Dermis blood vessel endothelial cell (primary cell): Measurements from ENCODE around the gene MSMB. TPM values are rescaled to one million over a fixed set of nuclear protein-coding genes. Genes with fewer than 3 reads are reported as not detected.

Experiments
- DNase-seq: peaks from one replicate; pipeline ENCODE4 v3.0.0; 2010
- total RNA-seq: library from RNA; depleted of rRNA; stranded (reverse); fragments of >200 nt; gene quantifications from 2 replicates; pipeline ENCODE4 v1.2.3, GENCODE V29; 2014

The MSMB gene
- total RNA-seq, 1 donor from 2014 or later: not detected

GRCh38 chr10:46031648-46032532, 14.2 kb downstream of the MSMB start:
- DNase-seq: peak; percentile 60

GRCh38 chr10:46030091-46030937, 15.8 kb downstream of the MSMB start, which contains the start of gene NCOA4:
TSS of gene NCOA4 (minus strand) at chr10:46030623. CDS start at chr10:46016680, 13,943 bp downstream.
- peak; percentile 100 for DNase-seq

- peak; percentile 10 for DNase-seq
These were observed 16.5 kb downstream of the MSMB start for GRCh38 chr10:46029461-46030030.

GRCh38 chr10:46028584-46029460, 17.2 kb downstream of the MSMB start:
- DNase-seq: peak; percentile 83

GRCh38 chr10:46026106-46026505, 20.0 kb downstream of the MSMB start:
- DNase-seq: no peak

- no peak for DNase-seq
These were observed 20.7 kb downstream of the MSMB start for GRCh38 chr10:46025406-46025805.

- DNase-seq: no peak
These were observed 21.1 kb downstream of the MSMB start for GRCh38 chr10:46024948-46025347.

GRCh38 chr10:46022978-46023702, 22.9 kb downstream of the MSMB start:
- DNase-seq: peak; percentile 95

- no peak for DNase-seq
These were observed 25.8 kb downstream of the MSMB start for GRCh38 chr10:46020344-46020657.

GRCh38 chr10:46019569-46020343, 26.3 kb downstream of the MSMB start:
- peak; percentile 60 for DNase-seq

GRCh38 chr10:46019177-46019528, 26.9 kb downstream of the MSMB start:
- DNase-seq: no peak

GRCh38 chr10:46018453-46019176, 27.5 kb downstream of the MSMB start:
- DNase-seq: peak; percentile 76

GRCh38 chr10:46017733-46018132, 28.3 kb downstream of the MSMB start:
- peak; percentile 47 for DNase-seq

GRCh38 chr10:46016811-46017210, 29.3 kb downstream of the MSMB start:
- DNase-seq: no peak

GRCh38 chr10:46016190-46016589, 29.9 kb downstream of the MSMB start:
- DNase-seq: no peak

- DNase-seq: no peak
These were observed 31.2 kb downstream of the MSMB start for GRCh38 chr10:46014683-46015405.

GRCh38 chr10:46014206-46014605, 31.9 kb downstream of the MSMB start:
- DNase-seq: no peak

GRCh38 chr10:46012746-46013145, 33.3 kb downstream of the MSMB start:
- no peak for DNase-seq

GRCh38 chr10:46006219-46006618, 39.9 kb downstream of the MSMB start:
- DNase-seq: peak; percentile 6
